Right lobe of liver (tissue), 6 donors: ENCODE results near the gene DOP1B. TPM values are rescaled to one million over a fixed set of nuclear protein-coding genes. Genes with fewer than 3 reads are reported as not detected.

Experiments
- ATAC-seq, 4 donors: fragments of 200-7000 bp; cut with Tn5 transposase; one replicate each; pipeline ENCODE4 v1.9.1; 2020; ENCODE audit warnings: mild to moderate bottlenecking in 4 of 4, moderate library complexity in 4 of 4
- DNase-seq, 3 donors: peaks; one replicate each; pipeline ENCODE4 v3.0.0-alpha.2; 2020
- H3K27ac ChIP-seq, 3 donors: fragments of 200-600 bp; one replicate each; pipeline ENCODE4 v1.8.0; 2022
- H3K27me3 ChIP-seq, 2 donors: fragments of 200-600 bp; one replicate each; pipeline ENCODE4 v1.8.0; 2022
- H3K36me3 ChIP-seq, 4 donors: fragments of 200-600 bp; sonication (generic) in 1 of 4; one replicate each; pipeline versions ENCODE4 v1.5.1 to v1.8.0; 2017 to 2022; ENCODE audit warnings: control low read depth in 1 of 4
- H3K4me1 ChIP-seq, 4 donors: fragments of 200-600 bp; sonication (generic) in 1 of 4; one replicate each; pipeline versions ENCODE4 v1.5.1 to v1.8.0; 2017 to 2022; ENCODE audit warnings: control low read depth in 1 of 4
- H3K4me3 ChIP-seq, 3 donors: fragments of 200-600 bp; one replicate each; pipeline ENCODE4 v1.8.0; 2022
- H3K9me3 ChIP-seq, 4 donors: fragments of 200-600 bp; sonication (generic) in 1 of 4; one replicate each; pipeline versions ENCODE4 v1.5.1 to v1.8.0; 2017 to 2022; ENCODE audit warnings: control low read depth in 1 of 4
- CTCF ChIP-seq, 4 donors: fragments of 200-600 bp in 3 of 4; fragments of 450-650 bp in 1 of 4; IDR thresholded peaks; one replicate each; pipeline versions ENCODE4 v1.5.1 to v1.8.0; 2016 to 2022; ENCODE audit warnings: antibody characterized with exemption in 4 of 4, mild to moderate bottlenecking in 2 of 4
- POLR2A ChIP-seq: fragments of 450-650 bp; IDR thresholded peaks from one replicate; pipeline ENCODE4 v1.6.1; 2017; ENCODE audit warnings: antibody characterized with exemption, mild to moderate bottlenecking
- WGBS: methylation state at CpG from one replicate; pipeline ENCODE4 v1.1.6; 2018; ENCODE audit warnings: low coverage, low lambda C conversion rate; ENCODE audit not compliant: insufficient coverage; ENCODE audit errors: missing lambda C conversion rate; 5-methylcytosine and 5-hydroxymethylcytosine counted together
- intact Hi-C, 2 donors: fragments of 100-400 bp; cut with DNase I; formaldehyde crosslinking; loops; one replicate each; pipeline versions ENCODE4 v1.11.2 to v1.14.1; 2022
- total RNA-seq, 6 experiments: library from RNA; depleted of rRNA in 2 of 6; stranded (reverse); fragments of >200 nt in 2 of 6; fragmentation: NEBNext Ultra II Directional in 3 of 6; extraction: Animal tissue kit (Norgen Biotek cat#: 25700) in 3 of 6; gene quantifications; one replicate each; pipeline versions ENCODE4 v1.1.0 to v1.2.4, GENCODE V29; 2016 to 2023
- donor health status: DM: no; HTN: yes; CAD: no.
- donor health status: DM: no; HTN: no; CAD: no.
- donor health status: DM: no; HTN: no; CAD: no.
- donor health status: DM: no; HTN: yes; CAD: no.
- donor health status: DM: no; HTN: yes; CAD: no.

DOP1B gene
- total RNA-seq, 6 experiments from 2014 or later: 6.6 to 30.1 (median 20.9) TPM

- H3K4me3 ChIP-seq: no peak overlapping the region
- WGBS: 74% methylated on average over 3 of the region's 3 CpGs
- H3K36me3 ChIP-seq: no peaks in the 10 kb centered on the region
- intact Hi-C loops: loop anchor here in 1 of 2 donors (10.0 kb wide), 1 partner anchor 60 kb away; no protein-coding TSS in a partner anchor
- no peak overlapping the region for H3K27ac ChIP-seq
- peaks cover 0 to 6% (median 0%) of the 10 kb centered on the region in 4 donors for H3K4me1 ChIP-seq
- TF ChIP-seq POLR2A (no peak), CTCF (IDR thresholded peaks at IDR 0.05) (no peak)
- H3K9me3 ChIP-seq: no peaks in the 10 kb centered on the region
- no peak for DNase-seq
- no peak for ATAC-seq
- no peaks in the 10 kb centered on the region for H3K27me3 ChIP-seq
Measured at GRCh38 chr21:36145259-36145658, 11.4 kb upstream of the DOP1B start.

GRCh38 chr21:36147911-36148310 lies 8.7 kb upstream of the DOP1B start:
- no peak for TF ChIP-seq POLR2A
- TF ChIP-seq CTCF (IDR thresholded peaks at IDR 0.05): no peak
- H3K9me3 ChIP-seq: no peaks in the 10 kb centered on the region
- no peaks in the 10 kb centered on the region for H3K27me3 ChIP-seq
- ATAC-seq (no peak), DNase-seq (no peak)
- H3K4me1 ChIP-seq: peaks cover 0 to 9% (median 0%) of the 10 kb centered on the region in 4 donors
- H3K36me3 ChIP-seq: no peaks in the 10 kb centered on the region
- H3K27ac ChIP-seq: no peak overlapping the region
- intact Hi-C loops: loop anchor here in 1 of 2 donors (10.0 kb wide), 1 partner anchor 57 kb away; no protein-coding TSS in a partner anchor
- H3K4me3 ChIP-seq: no peak overlapping the region
- WGBS: 88% methylated on average over 4 of the region's 5 CpGs

DNA sequence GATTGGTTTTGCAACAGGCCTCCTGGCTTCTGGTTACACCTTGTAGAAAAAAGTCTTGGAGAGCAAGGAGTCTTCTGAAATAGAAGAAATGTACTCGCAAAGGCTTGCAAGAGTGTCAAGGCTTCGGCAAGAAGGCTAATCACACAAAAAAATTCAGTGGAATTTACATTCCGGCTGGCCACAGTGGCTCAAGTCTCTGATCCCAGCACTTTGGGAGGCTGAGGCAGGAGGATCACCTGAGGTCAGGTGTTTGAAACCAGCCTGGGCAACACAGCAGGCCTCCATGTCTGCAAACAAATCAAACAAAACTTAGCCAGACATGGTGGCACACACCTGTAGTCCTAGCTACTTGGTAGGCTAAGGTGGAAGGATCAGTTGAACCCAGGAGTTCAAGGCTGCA lies 7.7 kb upstream of the DOP1B start:
- Histone ChIP-seq H3K9me3 (no peaks in the 10 kb centered on the region), H3K27me3 (no peaks in the 10 kb centered on the region), H3K4me3 (no peak overlapping the region), H3K27ac (no peak overlapping the region), H3K36me3 (no peaks in the 10 kb centered on the region), H3K4me1 (peaks cover 0 to 9% (median 0%) of the 10 kb centered on the region in 4 donors)
- no peak for TF ChIP-seq POLR2A
- no peak for TF ChIP-seq CTCF (IDR thresholded peaks at IDR 0.05)
- intact Hi-C loops: loop anchor here in 1 of 2 donors (10.0 kb wide), 1 partner anchor 56 kb away; no protein-coding TSS in a partner anchor
- 94% methylated on average over 3 of the region's 3 CpGs for WGBS
- DNase-seq (no peak), ATAC-seq (no peak)

DNA sequence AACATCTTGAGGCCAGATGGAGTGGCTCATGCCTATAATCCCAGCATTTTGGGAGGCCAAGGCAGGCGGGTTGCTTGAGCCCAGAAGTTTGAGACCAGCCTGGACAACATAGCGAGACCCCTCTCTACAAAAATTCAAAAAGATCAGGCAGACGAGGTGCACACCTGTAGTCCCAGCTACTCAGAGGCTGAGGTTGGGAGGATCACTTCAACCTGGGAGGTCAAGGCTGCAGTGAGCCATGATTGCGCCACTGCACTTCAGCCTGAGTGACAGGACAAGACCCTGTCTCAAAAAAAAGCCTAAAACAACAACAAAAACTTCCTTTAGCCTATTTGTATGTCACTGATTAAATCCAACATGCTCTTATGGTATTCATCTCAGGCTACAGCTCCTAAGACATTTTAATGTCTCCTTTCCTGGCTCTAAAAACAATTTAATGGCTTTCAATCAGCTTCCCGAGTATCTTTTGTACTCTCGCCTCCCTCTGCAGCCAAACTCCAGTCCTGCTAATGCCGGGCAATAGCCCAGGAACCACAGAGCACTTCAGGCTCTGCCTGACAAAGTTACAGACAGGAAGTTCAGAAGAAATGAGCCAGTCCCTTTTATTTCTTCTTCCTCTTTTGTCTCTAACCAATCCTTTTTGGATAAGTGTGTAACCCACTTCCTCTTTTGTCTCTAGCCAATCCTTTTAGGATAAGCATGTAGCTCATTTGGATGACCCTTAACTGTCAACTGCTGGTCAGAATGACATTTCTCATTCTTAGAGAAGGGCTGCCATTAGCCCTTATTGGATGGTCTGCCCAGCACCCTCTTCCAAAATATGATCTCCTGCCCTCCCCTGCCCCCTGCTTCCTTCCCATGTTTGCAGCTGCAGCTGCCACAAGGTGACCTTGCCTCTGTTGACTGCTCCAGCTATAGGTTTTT lies 6.6 kb upstream of the DOP1B start:
- peaks cover 0 to 9% (median 0%) of the 10 kb centered on the region in 4 donors for H3K4me1 ChIP-seq
- no peaks in the 10 kb centered on the region for H3K36me3 ChIP-seq
- H3K27ac ChIP-seq: no peak overlapping the region
- no peaks in the 10 kb centered on the region for H3K9me3 ChIP-seq
- no peak for TF ChIP-seq POLR2A
- no peak for TF ChIP-seq CTCF (IDR thresholded peaks at IDR 0.05)
- intact Hi-C loops: loop anchor here (10.0 kb wide), 1 partner anchor 55 kb away; no protein-coding TSS in a partner anchor
- H3K4me3 ChIP-seq: no peak overlapping the region
- 25% methylated on average over 3 of the region's 7 CpGs for WGBS
- DNase-seq: peak in 1 of 3 donors; percentile 31
- no peaks in the 10 kb centered on the region for H3K27me3 ChIP-seq
- ATAC-seq: peak; percentile 51 to 82 (median 66)
